ENCODE measurements around the gene AKAP6.

The AKAP6 gene

DNA sequence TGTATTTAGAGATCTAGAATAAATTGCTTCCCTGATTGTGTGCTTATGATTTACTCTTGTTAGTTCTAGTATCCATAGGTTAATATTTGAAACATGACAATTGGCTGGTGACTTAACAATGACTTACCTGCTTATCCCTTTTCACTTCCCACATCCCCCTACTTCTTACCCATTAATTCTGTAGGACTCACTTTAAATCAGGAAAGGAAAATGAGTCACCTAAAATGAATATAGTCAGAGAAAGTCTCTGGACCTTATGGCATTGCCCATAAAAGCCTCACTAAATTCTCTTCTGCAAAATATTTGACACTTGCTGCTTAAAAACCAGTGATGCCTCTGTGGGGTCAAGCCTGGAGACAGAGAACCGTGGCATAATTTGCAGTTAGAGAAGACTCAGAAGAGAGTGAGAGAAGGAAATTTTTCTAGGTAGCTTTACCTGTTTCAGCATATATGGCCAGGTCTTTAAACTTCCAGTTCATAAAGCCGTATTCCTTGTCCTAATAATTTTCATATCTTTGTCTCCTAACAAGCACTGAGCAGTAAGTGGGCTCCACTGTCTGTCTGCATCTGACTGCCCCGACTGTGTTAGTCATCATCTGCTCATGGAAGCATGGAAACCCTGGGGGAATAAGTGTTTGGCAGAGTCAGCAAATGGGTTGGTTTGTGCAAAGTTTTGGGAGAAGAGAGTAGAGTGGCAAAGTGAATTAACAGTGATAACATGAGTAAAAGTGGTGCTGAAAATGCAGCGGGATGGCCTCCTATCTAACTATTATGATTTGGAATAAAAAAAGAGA is 294.4 kb downstream of the AKAP6 start:
- ATAC-seq (no peak), DNase-seq (no peak)

DNA sequence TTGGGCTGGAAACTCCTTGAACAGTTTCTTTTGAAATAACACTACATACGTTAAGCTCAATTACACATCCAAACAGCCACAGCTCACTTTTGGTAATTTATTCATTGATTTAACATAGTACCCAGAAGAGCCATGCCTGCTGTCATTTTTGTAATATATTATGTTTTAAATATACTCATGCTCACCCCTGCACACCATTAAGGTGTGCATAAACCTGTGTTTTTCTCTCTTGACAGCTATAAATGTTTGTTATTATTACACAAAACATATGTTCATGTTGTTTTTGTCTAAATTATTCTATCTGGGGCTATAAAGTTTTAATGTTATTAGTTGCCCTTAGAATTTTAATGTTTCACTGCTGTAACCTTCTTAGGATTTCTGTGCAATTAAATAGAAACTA is 296.1 kb downstream of the AKAP6 start:
- DNase-seq (no peak), ATAC-seq (no peak)

DNA sequence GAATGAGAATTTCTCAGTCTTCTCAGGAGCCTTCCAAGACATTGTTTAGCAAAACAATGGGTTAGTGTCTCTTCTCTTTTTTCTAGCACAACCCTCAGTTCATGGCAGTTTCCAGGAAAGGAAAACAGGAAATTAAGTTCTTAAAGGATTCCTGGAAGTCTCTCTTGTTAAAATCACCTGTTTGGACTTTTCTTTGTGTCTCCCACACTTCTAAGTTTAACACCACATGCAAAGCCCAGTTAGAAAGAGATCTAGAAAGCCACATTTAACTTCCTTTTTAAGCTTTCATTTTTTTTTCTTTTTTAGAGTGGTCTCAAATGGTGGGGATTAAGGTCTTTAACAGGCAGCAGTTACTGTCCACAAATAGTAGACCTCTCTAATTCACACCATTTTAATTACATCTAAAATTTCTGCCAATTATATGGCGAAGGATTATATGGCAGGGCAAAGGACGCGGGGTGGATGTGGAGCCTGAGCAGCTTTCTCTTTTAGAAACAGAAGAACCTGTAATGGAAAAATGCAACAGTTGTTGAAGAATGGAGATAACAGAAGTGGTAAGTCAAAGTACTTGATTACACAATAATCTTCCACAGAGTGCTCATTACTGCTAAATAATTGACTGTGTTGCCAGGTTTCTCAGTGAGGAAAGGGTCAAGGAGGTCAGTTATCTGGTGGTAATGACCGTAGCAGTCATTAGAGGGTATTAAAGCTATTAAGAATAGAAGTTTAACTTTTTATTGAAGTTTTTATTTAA is 298.6 kb downstream of the AKAP6 start:
- DNase-seq (no peak), ATAC-seq (no peak)

DNA sequence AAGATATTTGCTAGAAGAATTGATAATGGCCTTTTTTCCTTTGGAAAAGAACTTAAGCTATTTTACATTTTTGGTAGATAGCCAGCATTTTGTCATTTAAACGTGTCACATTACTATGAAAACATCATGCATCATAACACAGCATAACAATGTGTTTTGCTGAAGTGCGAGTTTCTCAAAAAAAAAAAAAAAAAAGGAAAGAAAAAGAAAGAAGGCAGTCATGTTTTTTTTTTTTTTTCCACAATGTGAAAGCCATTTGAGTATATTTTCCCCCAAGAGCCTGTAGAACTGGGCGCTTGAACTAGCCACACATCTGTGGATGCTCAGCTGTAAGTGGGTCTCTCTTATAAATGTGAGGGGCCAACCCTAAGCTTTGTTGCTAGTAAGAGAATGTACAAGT is 300.1 kb downstream of the AKAP6 start:
- ATAC-seq: no peak
- DNase-seq: no peak

DNA sequence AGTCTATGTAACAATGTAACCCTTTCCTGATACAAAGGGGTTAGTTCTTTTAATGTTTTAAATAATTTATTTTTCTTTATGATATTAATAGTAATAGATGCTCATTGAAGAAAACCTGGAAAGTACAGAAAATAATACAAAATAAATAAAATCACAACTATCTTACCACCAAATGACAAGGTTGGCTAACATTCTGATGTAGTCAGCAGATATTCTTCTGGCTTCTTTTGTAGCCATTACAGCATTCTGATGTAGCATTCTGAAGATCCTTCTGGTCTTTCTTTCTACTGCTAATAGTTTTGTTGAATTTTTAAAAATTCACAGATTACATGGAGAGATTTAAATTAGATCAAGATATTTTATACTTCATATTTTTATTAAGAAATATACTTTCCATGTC is 301.6 kb downstream of the AKAP6 start:
- DNase-seq (no peak), ATAC-seq (no peak)

DNA sequence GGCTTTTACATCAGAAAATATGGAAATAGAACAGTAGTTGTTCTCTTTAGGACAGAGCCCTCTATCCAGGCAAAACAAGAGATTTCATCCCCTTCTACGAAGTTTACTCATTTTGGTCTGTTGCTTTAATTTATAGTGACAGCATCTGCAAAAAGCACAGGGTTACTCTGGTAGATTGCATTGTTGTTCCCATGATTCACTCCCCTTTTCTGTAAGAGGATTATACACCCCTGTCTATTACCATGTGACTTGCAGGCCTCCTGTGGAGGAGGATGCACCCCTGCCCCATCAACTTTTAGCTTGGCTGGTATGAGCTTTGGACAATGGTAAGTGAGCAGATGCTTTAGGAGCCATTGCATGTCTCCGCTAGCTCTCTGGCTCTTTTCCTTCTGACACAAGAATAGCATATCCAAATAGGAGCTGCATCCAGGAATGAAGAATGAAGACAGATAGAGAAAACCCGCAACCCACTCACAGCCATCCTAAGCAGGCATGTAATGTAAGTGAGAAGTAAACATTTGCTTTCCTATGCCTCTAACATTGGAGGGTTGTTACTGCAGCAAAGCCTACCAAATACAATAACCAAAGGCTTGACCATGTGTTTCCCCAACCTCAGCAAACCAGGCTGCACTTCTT is 304.2 kb downstream of the AKAP6 start:
- no peak for DNase-seq
- no peak for ATAC-seq

DNA sequence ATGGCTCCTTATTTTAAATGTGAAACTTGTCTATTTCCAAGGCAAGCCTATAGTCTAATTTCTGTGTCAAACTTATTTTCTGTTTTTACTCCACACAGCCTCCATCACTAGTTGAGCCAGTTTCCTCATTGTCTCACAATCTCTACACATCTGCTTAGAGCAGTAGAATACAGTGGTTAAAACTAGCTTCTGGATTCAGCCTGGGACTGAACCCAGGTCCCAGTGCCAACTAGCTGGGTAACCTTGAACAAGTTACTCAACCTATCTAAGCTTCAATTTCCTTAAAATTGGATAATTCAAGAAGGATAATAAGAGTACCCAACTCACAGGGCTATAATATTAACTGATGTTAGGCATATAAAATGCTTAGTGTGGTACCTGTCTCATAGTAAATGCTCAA is 304.8 kb downstream of the AKAP6 start:
- DNase-seq (no peak), ATAC-seq (no peak)

DNA sequence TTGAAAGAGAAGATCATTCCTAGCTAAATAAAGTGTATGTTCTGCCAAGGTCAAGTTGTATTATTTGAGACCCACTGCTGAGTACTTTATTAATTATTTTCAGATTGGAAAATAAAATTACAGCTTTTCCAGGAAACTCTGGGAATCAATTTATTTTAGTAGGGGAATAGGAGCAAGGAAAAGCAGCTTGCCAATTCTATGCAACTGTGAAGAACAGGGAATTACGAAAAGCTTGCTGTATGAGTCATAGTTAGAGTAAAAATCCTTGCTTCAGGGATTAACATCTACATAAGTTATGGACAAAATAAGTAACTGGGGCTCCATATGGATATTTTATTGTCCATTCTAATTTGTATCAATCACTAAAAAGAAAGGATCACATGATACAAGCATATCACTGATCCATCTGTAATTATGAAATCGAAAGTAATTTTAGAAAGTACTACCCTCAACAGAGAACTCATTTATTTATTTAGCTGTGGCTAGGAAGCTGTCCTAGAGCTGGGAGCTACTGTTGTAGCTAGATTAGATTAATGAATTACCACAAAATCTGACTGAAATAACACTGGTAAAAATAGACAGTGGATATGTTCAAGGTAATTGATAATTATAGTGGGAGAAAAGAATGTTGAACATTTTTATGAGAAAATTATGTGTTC is 306.1 kb downstream of the AKAP6 start:
- DNase-seq: no peak
- no peak for ATAC-seq

DNA sequence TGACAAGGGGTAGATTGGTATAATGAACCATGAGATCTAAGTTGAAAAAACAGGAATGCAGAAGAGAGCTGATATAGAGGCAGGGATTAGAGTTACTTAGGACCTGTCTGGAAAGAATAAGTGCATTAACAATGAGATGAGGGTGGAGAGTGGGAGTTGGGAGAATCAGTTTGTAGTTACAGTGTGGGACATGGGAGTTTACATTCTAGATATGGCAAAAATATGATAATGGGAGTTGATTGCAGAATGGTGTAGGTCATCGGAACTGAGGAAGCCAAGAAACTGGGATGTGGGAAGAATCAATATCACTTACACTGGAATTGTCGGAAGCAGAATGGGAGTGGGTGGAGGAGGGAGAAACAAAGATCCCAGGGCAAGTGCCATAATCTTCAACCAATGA is 308.5 kb downstream of the AKAP6 start:
- DNase-seq (no peak), ATAC-seq (no peak)

DNA sequence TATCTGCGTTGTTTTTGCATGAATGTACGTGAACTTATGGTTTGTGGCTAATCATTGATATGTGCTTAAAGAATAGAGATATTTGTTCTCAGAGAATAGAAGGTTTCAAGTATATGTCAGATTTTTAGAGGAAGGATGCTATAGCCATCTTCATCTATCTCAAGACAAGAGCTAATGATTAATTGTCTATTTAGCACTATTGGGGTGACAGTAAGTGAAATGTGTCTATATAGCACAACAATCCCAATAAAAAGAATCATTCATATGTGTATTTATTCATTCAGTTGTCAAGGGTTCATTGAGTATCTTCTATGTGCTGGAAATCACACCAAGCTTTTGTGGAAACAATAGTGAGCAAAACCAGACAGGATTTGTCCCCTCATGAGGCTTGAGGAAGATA is 310.1 kb downstream of the AKAP6 start:
- DNase-seq (no peak), ATAC-seq (no peak)

DNA sequence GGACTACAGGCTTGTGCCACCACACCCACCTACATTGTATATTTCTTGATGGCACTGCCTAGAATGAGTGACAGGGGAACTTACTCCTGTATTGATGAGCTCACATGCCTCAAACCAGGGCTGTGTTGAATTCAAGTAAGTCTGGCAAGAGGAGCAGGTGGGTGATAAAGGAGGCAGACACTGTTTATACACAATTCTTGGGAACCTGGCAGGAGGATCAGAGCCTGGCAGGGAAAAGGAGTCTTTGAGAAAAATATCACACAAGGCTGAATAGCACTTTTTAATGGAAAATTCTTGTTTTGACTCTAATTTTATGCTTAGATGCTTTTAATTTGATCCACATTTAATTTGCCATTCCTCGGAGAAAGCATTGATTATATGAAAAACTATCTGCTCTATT is 316.5 kb downstream of the AKAP6 start:
- ATAC-seq (no peak), DNase-seq (no peak)

DNA sequence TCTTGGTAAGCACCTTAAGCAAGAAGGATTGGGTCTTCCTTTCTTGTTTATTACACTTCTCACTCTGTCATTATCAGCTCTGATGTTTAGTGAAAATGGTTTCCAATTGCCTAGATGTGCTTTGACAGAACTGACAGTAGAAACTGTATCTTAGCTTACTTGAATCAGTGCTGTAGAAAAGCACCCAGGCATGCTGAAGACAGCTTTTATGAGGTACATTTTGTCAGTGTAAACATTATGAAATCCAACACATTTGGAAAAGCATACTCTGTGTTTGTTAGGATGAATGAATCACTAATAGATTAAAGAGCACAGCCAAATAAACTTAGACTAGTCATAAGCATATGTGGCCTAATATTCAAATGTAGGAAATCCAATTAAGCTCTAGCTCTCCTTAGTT is 319.3 kb downstream of the AKAP6 start:
- DNase-seq (no peak), ATAC-seq (no peak)

DNA sequence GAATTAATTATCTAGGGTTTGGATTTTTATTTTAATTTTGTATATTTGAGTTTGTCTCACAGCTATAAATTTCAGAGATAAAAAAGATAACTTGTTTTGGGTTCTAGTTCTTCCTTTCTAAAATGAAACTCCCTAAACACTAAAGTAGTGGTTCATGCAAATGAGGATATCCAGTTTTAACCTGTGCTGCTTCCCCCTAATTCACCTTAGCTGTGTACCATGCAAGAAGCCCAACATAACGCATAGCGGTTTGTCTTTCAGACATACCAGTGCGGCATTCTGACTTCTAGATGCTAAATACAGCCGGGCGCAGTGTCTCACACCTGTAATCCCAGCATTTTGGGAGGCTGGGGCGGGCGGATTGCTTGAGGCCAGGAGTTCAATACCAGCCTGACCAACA is 320.9 kb downstream of the AKAP6 start:
- DNase-seq (no peak), ATAC-seq (no peak)

DNA sequence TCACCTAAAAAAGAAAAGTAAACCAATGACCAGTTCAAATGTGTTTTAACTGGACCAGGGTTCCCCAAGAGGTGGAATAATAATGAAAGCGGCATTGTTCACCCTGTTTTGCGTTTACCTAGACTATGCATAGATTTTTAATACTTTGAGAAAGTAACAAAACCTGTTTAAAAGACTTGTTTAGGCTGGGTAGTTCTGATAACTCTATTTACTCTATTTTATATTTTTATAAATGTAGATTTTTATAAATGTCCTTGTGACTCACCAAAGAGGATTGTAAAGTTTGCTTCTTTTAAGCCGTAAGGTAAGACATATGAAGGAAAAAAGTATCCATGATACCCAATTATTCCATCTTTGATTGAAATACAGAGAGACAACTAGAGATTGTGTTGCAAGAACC is 321.6 kb downstream of the AKAP6 start:
- ATAC-seq: no peak
- no peak for DNase-seq

DNA sequence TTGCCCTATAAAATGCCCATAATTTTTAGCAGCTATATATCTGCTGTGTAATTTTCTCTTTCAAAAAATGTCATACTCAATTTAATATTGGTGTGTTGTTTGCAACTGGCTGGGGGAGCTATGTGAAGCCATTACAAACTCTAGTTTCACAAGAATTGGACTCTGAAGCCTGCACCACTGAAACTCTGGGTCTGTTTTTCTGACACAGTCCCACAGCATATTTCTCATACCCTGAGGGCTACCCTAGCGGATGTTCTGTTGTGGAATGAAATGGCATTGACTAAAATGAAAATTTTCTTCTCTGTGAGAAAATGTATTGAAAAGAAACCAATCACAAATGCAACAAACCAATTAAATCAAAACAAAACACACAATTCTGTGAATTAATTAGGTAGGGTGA is 325.0 kb downstream of the AKAP6 start:
- ATAC-seq: no peak
- DNase-seq: no peak

DNA sequence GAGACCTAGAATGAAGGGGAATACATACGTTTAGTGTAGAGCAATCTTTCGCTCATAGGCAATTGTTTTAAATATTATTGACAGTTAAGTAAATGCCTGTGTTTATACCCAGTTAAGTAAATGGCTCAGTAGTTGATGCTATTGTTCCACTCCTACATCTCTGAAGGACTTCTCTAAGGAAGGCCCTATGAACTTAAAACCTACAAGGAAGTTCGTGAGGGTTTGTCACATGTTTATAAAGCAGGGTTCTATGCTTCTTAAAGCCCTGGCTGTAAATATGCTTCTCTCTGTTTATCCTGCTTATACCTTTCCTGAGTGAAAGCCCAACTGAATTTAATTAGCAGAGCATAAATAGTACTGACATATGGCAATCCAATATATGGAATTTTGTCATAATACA is 327.5 kb downstream of the AKAP6 start:
- DNase-seq (no peak), ATAC-seq (no peak)

DNA sequence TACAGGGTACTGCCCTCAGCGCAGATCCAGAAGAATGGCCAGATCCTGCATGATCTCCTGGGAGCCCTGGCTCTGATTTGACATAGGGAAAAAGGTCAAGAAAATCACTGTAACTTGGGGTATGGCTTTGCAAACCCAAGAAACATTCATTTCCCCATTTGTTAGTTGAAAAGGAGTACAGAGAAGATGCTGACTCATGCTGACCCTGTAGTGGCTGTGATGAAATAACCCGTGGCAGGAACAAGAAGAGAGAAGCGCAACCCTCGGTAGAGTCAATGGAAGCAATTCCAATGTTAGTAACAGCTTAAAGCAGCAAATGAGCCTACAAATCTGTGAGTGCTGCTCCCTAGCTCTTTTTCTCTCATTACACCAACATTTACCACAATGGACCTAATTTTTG is 328.0 kb downstream of the AKAP6 start:
- ATAC-seq (no peak), DNase-seq (no peak)

DNA sequence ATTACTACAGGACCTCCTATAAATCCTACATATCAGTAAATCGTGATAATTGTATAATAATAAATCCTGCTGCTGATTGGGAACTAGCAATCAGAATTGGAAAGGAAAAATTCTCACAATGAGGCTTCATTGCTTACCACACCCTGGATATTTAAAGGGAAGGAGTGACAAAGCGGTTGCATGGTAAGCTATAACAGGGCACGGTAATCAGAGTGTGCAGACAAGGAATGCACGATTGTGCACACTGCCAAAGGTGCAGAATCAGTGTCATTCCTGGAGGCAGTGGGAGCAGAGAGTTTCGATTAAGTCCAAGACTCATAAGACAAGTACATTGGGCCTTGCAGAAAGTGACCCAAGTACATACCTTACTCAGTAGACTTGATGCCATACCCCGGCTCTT is 332.1 kb downstream of the AKAP6 start:
- DNase-seq: no peak
- no peak for ATAC-seq

DNA sequence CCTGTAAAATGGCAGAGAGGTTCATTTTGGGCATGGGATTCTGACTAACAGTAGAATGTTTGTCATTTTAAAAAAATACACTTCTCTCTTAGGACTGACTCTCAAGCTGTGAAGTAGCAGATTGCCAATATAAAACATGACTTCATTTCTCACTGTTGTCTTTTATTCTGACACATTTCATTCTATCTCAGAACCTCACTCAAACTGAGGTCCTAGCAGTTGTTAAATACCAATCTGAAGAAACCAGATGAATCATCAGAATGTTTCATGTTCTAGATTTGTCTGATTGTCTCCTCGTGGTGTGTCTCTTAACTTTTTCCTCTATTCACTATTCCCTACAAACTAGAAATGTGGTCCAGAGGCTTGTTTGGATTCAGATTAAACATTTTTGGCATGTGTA is 333.1 kb downstream of the AKAP6 start:
- ATAC-seq (no peak), DNase-seq (no peak)

DNA sequence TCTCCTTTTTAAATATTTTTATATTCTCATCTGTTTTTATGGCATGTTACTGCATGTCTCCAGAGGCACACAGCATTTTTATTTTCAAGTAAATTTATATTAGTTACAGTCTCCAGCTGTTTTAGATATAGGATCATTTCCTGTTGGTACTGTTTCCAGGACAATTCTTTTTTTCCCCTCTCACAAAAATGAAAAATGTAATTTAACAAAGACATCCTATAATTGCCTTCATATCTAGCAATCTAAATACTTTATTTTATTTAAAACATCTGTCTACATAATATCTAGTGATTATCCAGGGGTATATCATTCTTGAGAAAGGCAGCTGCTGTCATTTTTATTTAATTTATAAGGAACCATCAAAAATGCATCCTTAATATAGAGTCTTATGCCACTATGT is 337.2 kb downstream of the AKAP6 start:
- ATAC-seq: no peak

DNA sequence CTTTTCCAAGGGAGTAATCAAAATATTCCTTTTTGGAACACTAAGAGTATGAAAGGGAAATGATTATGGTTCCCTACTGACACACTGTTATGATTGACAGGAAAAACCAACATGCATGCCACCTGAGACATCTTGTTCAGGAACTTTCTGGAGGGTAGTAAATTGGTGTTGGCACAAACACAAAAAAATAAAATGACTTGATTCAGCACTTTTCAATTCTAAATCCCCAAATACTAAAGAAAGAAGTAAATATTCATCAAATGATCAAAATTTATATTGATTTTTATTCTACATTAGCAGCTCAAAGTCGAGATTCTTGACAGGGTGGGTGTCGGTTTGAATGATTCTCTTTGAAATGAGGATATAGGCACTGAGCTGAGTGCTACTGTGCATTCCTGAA is 338.2 kb downstream of the AKAP6 start:
- DNase-seq: no peak
- ATAC-seq: no peak

More for the DNA sequence above, 337.2 kb downstream of the AKAP6 start:
- no peak for DNase-seq

DNA sequence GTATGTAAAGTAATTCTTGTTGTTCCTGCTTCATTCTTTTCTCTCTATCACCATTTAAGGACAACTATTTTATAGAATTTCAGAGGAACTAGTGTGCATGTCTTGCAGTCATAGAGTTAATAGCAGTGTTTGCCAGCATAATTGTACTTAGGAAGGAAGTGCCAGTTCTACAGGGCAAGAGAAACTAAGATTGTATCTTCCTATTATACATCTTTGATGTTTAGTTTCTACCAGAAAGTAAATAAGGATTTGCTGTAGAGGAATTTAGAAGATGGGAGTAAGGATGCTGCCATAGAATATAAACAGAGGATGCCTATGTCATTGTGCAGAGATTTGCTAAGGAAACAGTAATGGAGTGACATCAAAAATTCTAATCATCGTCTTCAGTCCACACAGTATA is 338.7 kb downstream of the AKAP6 start:
- DNase-seq (no peak), ATAC-seq (no peak)

DNA sequence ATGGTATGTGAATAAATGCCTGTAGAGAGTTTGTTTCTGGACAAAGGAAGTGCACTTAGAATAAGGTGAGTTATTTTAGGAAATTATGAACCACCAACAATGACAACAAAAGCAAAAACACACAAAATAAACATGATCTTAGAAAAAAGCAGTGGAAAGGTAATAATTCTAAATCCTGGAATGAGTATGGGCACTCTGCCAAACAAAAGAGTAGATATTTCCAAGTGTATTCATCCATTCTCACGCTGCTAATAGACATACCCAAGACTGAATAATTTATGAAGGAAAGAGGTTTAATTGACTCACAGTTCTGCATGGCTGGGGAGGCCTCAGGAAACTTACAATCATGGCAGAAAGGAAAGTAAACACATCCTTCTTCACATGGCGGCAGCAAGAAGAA is 340.3 kb downstream of the AKAP6 start:
- no peak for DNase-seq
- no peak for ATAC-seq
